ENCODE data around the gene TRAK1. TPM values are rescaled to one million over a fixed set of nuclear protein-coding genes. Genes with fewer than 3 reads are reported as not detected.

Gene TRAK1
- total RNA-seq, 3 donors from 2014 or later, result 29.0 to 53.7 (median 40.6) TPM

DNA sequence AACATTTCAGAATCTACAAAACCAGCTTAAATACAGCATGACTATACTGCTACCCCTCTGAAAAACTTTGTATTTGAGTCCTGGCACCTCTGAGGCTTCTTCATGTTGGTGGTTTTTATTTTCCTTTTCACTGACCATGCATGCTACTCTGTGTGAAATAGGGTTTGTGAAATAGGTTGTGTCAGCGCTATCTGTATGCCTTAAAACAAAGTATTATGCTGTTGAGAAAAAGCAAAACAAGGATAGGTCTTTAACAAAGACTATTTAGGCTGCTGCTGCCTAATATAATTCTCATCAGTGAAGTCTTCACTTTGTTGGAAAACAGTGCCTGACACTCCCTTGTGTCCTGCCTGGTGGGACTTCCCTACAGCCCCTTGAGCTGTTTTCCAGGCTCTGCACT lies 28.7 kb upstream of the TRAK1 start:
- Histone ChIP-seq H3K27me3 (no peaks in the 10 kb centered on the region), H3K36me3 (no peaks in the 10 kb centered on the region), H3K4me3 (no peak overlapping the region), H3K9me3 (no peaks in the 10 kb centered on the region), H3K27ac (peak overlapping the region; percentile 71 to 84), H3K4me1 (no peaks in the 10 kb centered on the region)
- no peak for DNase-seq (ENCODE audit: low spot score in 2 of 2)
- intact Hi-C loops (cut with DNase I; ENCODE audit: low total_unique reads), result no loop called here
- TF ChIP-seq, protein P1, sequence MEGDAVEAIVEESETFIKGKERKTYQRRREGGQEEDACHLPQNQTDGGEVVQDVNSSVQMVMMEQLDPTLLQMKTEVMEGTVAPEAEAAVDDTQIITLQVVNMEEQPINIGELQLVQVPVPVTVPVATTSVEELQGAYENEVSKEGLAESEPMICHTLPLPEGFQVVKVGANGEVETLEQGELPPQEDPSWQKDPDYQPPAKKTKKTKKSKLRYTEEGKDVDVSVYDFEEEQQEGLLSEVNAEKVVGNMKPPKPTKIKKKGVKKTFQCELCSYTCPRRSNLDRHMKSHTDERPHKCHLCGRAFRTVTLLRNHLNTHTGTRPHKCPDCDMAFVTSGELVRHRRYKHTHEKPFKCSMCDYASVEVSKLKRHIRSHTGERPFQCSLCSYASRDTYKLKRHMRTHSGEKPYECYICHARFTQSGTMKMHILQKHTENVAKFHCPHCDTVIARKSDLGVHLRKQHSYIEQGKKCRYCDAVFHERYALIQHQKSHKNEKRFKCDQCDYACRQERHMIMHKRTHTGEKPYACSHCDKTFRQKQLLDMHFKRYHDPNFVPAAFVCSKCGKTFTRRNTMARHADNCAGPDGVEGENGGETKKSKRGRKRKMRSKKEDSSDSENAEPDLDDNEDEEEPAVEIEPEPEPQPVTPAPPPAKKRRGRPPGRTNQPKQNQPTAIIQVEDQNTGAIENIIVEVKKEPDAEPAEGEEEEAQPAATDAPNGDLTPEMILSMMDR (IDR thresholded peaks at IDR 0.05), result no peak
- TF ChIP-seq POLR2A (IDR thresholded peaks at IDR 0.05), result no peak
- no peak for TF ChIP-seq POLR2AphosphoS5 (IDR thresholded peaks at IDR 0.05)

DNA sequence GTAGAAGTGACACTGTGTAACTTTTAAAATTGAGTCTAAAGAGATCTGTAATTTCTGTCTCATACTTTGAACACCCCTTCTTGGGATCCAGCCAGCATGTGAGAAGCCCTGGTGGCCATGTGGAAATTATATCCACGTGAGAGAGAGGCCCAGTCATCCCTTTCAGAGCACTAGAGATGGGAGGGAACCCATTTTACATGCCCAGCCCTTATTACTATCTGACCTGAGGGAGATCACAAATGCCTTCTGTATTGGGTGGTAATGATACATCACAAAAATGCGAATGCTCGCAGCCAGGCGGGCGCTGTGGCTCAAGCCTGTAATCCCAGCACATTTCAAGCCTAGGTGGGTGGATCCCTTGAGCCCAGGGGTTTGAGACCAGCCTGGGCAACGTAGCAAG lies 27.3 kb upstream of the TRAK1 start:
- peak overlapping the region; percentile 71 to 83 for H3K27ac ChIP-seq
- TF ChIP-seq POLR2AphosphoS5 (IDR thresholded peaks at IDR 0.05) (no peak), POLR2A (IDR thresholded peaks at IDR 0.05) (no peak)
- TF ChIP-seq, protein P1 (IDR thresholded peaks at IDR 0.05), result no peak

GRCh38 chr3:42066516-42067181 lies 24.5 kb upstream of the TRAK1 start:
- no peaks in the 10 kb centered on the region for H3K9me3 ChIP-seq
- H3K36me3 ChIP-seq, result no peaks in the 10 kb centered on the region
- peaks cover 1 to 2% of the 10 kb centered on the region in 2 donors for H3K4me1 ChIP-seq
- H3K27me3 ChIP-seq, result no peaks in the 10 kb centered on the region
- TF ChIP-seq POLR2A (IDR thresholded peaks at IDR 0.05), result no peak
- TF ChIP-seq, protein P1 (IDR thresholded peaks at IDR 0.05), result no peak
- no peak for TF ChIP-seq POLR2AphosphoS5 (IDR thresholded peaks at IDR 0.05)
- intact Hi-C loops (cut with DNase I; ENCODE audit: low total_unique reads), result no loop called here
- no peak overlapping the region for H3K4me3 ChIP-seq
- no peak for DNase-seq (ENCODE audit: low spot score in 2 of 2)
- peak overlapping the region; percentile 70 to 80 for H3K27ac ChIP-seq

More for the DNA sequence above, 27.3 kb upstream of the TRAK1 start:
- Histone ChIP-seq H3K4me3 (no peak overlapping the region), H3K9me3 (no peaks in the 10 kb centered on the region), H3K27me3 (no peaks in the 10 kb centered on the region), H3K36me3 (no peaks in the 10 kb centered on the region), H3K4me1 (no peaks in the 10 kb centered on the region)
- no peak for DNase-seq (ENCODE audit: low spot score in 2 of 2)
- intact Hi-C loops (cut with DNase I; ENCODE audit: low total_unique reads), result no loop called here

- no peaks in the 10 kb centered on the region for H3K9me3 ChIP-seq
- no peak for DNase-seq (ENCODE audit: low spot score in 2 of 2)
- TF ChIP-seq POLR2A (IDR thresholded peaks at IDR 0.05) (no peak), POLR2AphosphoS5 (IDR thresholded peaks at IDR 0.05) (no peak)
- TF ChIP-seq, protein P1 (IDR thresholded peaks at IDR 0.05), result no peak
- H3K27ac ChIP-seq, result peak overlapping the region; percentile 70 to 80
- no peaks in the 10 kb centered on the region for H3K36me3 ChIP-seq
- H3K27me3 ChIP-seq, result no peaks in the 10 kb centered on the region
- peaks cover 6 to 8% of the 10 kb centered on the region in 2 donors for H3K4me1 ChIP-seq
- intact Hi-C loops (cut with DNase I; ENCODE audit: low total_unique reads), result no loop called here
- H3K4me3 ChIP-seq, result no peak overlapping the region
Observed at GRCh38 chr3:42067326-42067725, 23.8 kb upstream of the TRAK1 start.

DNA sequence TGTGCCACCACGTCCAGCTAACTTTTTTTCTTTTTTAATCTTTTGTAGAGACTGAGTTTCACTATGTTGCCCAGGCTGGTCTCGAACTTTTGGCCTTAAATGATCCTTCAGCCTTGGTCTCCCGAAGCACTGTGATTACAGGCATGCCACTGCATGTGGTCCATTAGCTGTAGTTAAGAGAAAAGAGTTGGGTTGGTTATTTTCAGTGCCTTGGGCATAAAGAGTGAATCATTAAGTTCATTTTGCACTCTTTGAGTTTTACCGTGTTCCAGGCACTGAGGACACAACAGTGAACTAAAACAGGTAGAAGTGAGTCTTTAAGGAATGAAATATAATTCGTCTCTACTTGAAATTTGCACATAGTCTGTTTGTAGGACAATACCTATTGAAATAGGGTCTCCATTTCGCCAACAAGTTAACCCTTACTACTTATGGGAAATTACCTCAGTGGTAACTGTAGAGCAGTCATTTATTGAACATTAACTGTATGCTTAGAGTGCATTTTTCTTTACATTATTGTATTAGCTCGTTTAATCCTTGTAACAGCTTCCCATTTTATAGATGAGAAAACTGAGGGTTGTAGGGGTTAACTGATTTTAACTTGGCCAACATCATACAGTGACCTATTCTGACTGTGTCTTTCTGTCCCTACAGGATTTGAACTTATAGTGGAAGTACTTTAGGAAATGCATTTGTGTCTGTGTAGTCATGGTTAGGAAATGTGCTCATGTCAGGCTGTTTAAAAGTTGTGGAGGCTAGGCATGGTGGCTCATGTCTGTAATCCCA lies 22.7 kb upstream of the TRAK1 start:
- intact Hi-C loops (cut with DNase I; ENCODE audit: low total_unique reads), result no loop called here

More for the DNA sequence above, 22.7 kb upstream of the TRAK1 start:
- no peak for DNase-seq (ENCODE audit: low spot score in 2 of 2)
- TF ChIP-seq POLR2A (IDR thresholded peaks at IDR 0.05), result no peak
- TF ChIP-seq, protein P1 (IDR thresholded peaks at IDR 0.05), result no peak
- H3K4me1 ChIP-seq, result peaks cover 14 to 18% of the 10 kb centered on the region in 2 donors
- no peaks in the 10 kb centered on the region for H3K36me3 ChIP-seq
- H3K27me3 ChIP-seq, result no peaks in the 10 kb centered on the region
- peak overlapping the region; percentile 28 to 70 for H3K27ac ChIP-seq
- H3K4me3 ChIP-seq, result no peak overlapping the region
- no peaks in the 10 kb centered on the region for H3K9me3 ChIP-seq

All from breast epithelium (tissue), 4 donors.